Muscle of leg (tissue), 11 donors: ENCODE results near the gene CEACAM8. TPM values are rescaled to one million over a fixed set of nuclear protein-coding genes. Genes with fewer than 3 reads are reported as not detected.
"Not testable (repeated sequence)": the region's sequence is repeated elsewhere in the genome, so short reads cannot be mapped to it uniquely, and the experiment has no call there.

ENCODE experiments used
- DNase-seq: peaks from one replicate; pipeline ENCODE4 v3.0.0; 2013
- H3K27ac ChIP-seq: one replicate; pipeline ENCODE4 v1.5.1; 2013; ENCODE audit warnings: mild to moderate bottlenecking, low read length, control low read depth
- H3K27me3 ChIP-seq: one replicate; pipeline ENCODE4 v1.6.1; 2013; ENCODE audit warnings: low read length; ENCODE audit not compliant: control insufficient read depth, insufficient read depth
- H3K36me3 ChIP-seq: one replicate; pipeline ENCODE4 v1.6.1; 2013; ENCODE audit warnings: low read length; ENCODE audit not compliant: control insufficient read depth, insufficient read depth
- H3K4me1 ChIP-seq: one replicate; pipeline ENCODE4 v1.6.1; 2013; ENCODE audit warnings: low read length; ENCODE audit not compliant: control insufficient read depth, insufficient read depth
- H3K4me3 ChIP-seq: one replicate; pipeline ENCODE4 v1.5.1; 2013; ENCODE audit warnings: low read length, control low read depth
- H3K9me3 ChIP-seq: replicated peaks from 2 replicates; pipeline ENCODE4 v1.6.1; 2013; ENCODE audit warnings: low read depth, low read length; ENCODE audit not compliant: control insufficient read depth
- WGBS: methylation state at CpG from one replicate; pipeline ENCODE4 v1.1.5; 2013; ENCODE audit warnings: missing lambda C conversion rate; ENCODE audit not compliant: insufficient coverage; 5-methylcytosine and 5-hydroxymethylcytosine counted together
- polyA plus RNA-seq, 8 donors: library from polyadenylated mRNA; unstranded; fragments of 120-200 nt; gene quantifications; one replicate each; pipeline versions ENCODE4 v1.2.1 to v1.2.3, GENCODE V29; 2013; ENCODE audit warnings: inconsistent platforms in 1 of 8, low replicate concordance in 1 of 8; ENCODE audit not compliant: insufficient read length in 8 of 8, insufficient read depth in 1 of 8
- total RNA-seq: library from RNA; stranded (reverse); fragments of 120-200 nt; gene quantifications from one replicate; pipeline ENCODE4 v1.2.4, GENCODE V29; 2013

CEACAM8 gene
- total and polyA plus RNA-seq, 9 donors, result 0.04 to 0.38 (median 0.25) TPM

- Histone ChIP-seq H3K36me3 (no peaks in the 10 kb centered on the region), H3K4me1 (no peaks in the 10 kb centered on the region), H3K27me3 (peaks cover 2% of the 10 kb centered on the region), H3K9me3 (no peaks in the 10 kb centered on the region), H3K27ac (no peak overlapping the region), H3K4me3 (no peak overlapping the region)
- no peak for DNase-seq
- no CpG with 5 or more reads among the region's 4 CpGs for WGBS
These were observed 50.6 kb downstream of the CEACAM8 start for GRCh38 chr19:42544146-42544545.

GRCh38 chr19:42542791-42543190, 51.9 kb downstream of the CEACAM8 start:
- no peak for DNase-seq
- 95% methylated on average over 2 of the region's 2 CpGs for WGBS
- Histone ChIP-seq H3K9me3 (no peaks in the 10 kb centered on the region), H3K36me3 (no peaks in the 10 kb centered on the region), H3K27ac (no peak overlapping the region), H3K27me3 (peaks cover 2% of the 10 kb centered on the region), H3K4me1 (no peaks in the 10 kb centered on the region), H3K4me3 (no peak overlapping the region)

GRCh38 chr19:42540071-42540553, 54.6 kb downstream of the CEACAM8 start:
- Histone ChIP-seq H3K36me3 (no peaks in the 10 kb centered on the region), H3K27me3 (peaks cover 2% of the 10 kb centered on the region), H3K9me3 (no peaks in the 10 kb centered on the region), H3K4me3 (no peak overlapping the region), H3K27ac (no peak overlapping the region), H3K4me1 (no peaks in the 10 kb centered on the region)
- DNase-seq, result no peak
- WGBS, result 57% methylated on average over 3 of the region's 8 CpGs

- Histone ChIP-seq H3K4me3 (no peak overlapping the region), H3K36me3 (no peaks in the 10 kb centered on the region), H3K27ac (no peak overlapping the region), H3K9me3 (no peaks in the 10 kb centered on the region), H3K27me3 (peaks cover 2% of the 10 kb centered on the region), H3K4me1 (no peaks in the 10 kb centered on the region)
- DNase-seq, result no peak
- 74% methylated on average over 5 of the region's 7 CpGs for WGBS
These were observed 55.6 kb downstream of the CEACAM8 start for GRCh38 chr19:42538841-42539709.

- not testable (repeated sequence) for H3K4me3 ChIP-seq, H3K36me3 ChIP-seq, DNase-seq, H3K9me3 ChIP-seq, H3K27me3 ChIP-seq, H3K27ac ChIP-seq, H3K4me1 ChIP-seq
- no CpG with 5 or more reads among the region's 2 CpGs for WGBS
These were observed 59.4 kb downstream of the CEACAM8 start for GRCh38 chr19:42535276-42535675.

GRCh38 chr19:42534391-42534790, 60.3 kb downstream of the CEACAM8 start:
- no peaks in the 10 kb centered on the region for H3K4me1 ChIP-seq
- no peaks in the 10 kb centered on the region for H3K9me3 ChIP-seq
- no peak overlapping the region for H3K27ac ChIP-seq
- H3K27me3 ChIP-seq, result no peaks in the 10 kb centered on the region
- no peak for DNase-seq
- H3K36me3 ChIP-seq, result no peaks in the 10 kb centered on the region
- no peak overlapping the region for H3K4me3 ChIP-seq

GRCh38 chr19:42532891-42533290, 61.8 kb downstream of the CEACAM8 start:
- Histone ChIP-seq H3K9me3 (no peaks in the 10 kb centered on the region), H3K36me3 (no peaks in the 10 kb centered on the region), H3K4me1 (peaks cover 7% of the 10 kb centered on the region), H3K27me3 (no peaks in the 10 kb centered on the region), H3K4me3 (no peak overlapping the region), H3K27ac (no peak overlapping the region)
- DNase-seq, result no peak
- WGBS, result no CpG with 5 or more reads among the region's 2 CpGs

GRCh38 chr19:42531313-42531712, 63.4 kb downstream of the CEACAM8 start:
- 83% methylated on average over 2 of the region's 3 CpGs for WGBS

More at GRCh38 chr19:42531313-42531712, 63.4 kb downstream of the CEACAM8 start:
- H3K4me1 ChIP-seq, result peaks cover 7% of the 10 kb centered on the region
- H3K4me3 ChIP-seq, result no peak overlapping the region
- no peaks in the 10 kb centered on the region for H3K27me3 ChIP-seq
- H3K9me3 ChIP-seq, result no peaks in the 10 kb centered on the region
- H3K36me3 ChIP-seq, result no peaks in the 10 kb centered on the region
- no peak overlapping the region for H3K27ac ChIP-seq
- no peak for DNase-seq

Other genes starting within 250 kb of the CEACAM8 start
- gene CNFN, start 204.6 kb downstream of the CEACAM8 start, total RNA-seq, result not detected
- 1 to 10 TPM in 1 of 8 donors, under 1 TPM in 3, not detected in 4; 0.24 to 1.2 (median 0.38) TPM for gene CNFN, start 204.6 kb downstream of the CEACAM8 start, polyA plus RNA-seq
- 3.8 TPM for gene LIPE, start 167.5 kb downstream of the CEACAM8 start, total RNA-seq
- gene LIPE, start 167.5 kb downstream of the CEACAM8 start, polyA plus RNA-seq, result 10 to 100 TPM in 2 of 8 donors, 1 to 10 TPM in 6; 6.9 to 10.1 (median 8.6) TPM
- not detected for gene CXCL17, start 152.0 kb downstream of the CEACAM8 start, total RNA-seq
- under 1 TPM in 2 of 8 donors, not detected in 6; 0.44 to 0.86 TPM for gene CXCL17, start 152.0 kb downstream of the CEACAM8 start, polyA plus RNA-seq
- 0.62 TPM for gene CEACAM1, start 66.4 kb downstream of the CEACAM8 start, total RNA-seq
- gene CEACAM1, start 66.4 kb downstream of the CEACAM8 start, polyA plus RNA-seq, result 1 to 10 TPM in 7 of 8 donors, under 1 TPM in 1; 0.98 to 6.9 (median 1.8) TPM
- 1.3 TPM for gene PSG3, start 145.6 kb upstream of the CEACAM8 start, total RNA-seq
- gene PSG3, start 145.6 kb upstream of the CEACAM8 start, polyA plus RNA-seq, result 1 to 10 TPM in 1 of 8 donors, under 1 TPM in 6, not detected in 1; 0.10 to 1.1 (median 0.16) TPM
- 0.09 TPM for gene PSG8, start 170.8 kb upstream of the CEACAM8 start, total RNA-seq
- under 1 TPM in 3 of 8 donors, not detected in 5; 0.12 to 0.34 (median 0.19) TPM for gene PSG8, start 170.8 kb upstream of the CEACAM8 start, polyA plus RNA-seq